Stomach (tissue), 9 donors: ENCODE measurements around the gene STEEP1. TPM values are rescaled to one million over a fixed set of nuclear protein-coding genes. Genes with fewer than 3 reads are reported as not detected.

ENCODE experiments used
- DNase-seq, 2 donors: peaks; one replicate each; pipeline versions ENCODE4 v3.0.0 to v3.0.0-alpha.2; 2013 to 2019
- H3K27ac ChIP-seq, 5 donors: fragments of 200-600 bp in 4 of 5; sonication (generic) in 4 of 5; one replicate each; pipeline ENCODE4 v1.5.1; 2013 to 2019; ENCODE audit warnings: mild to moderate bottlenecking in 1 of 5, moderate library complexity in 1 of 5
- H3K27me3 ChIP-seq, 3 donors: fragments of 200-600 bp; sonication (generic); one replicate each; pipeline ENCODE4 v1.5.1; 2017 to 2019; ENCODE audit warnings: mixed run types in 1 of 3
- H3K36me3 ChIP-seq, 4 donors: fragments of 200-600 bp; sonication (generic); 1 replicate in 3 of 4; 2 replicates in 1 of 4; pipeline ENCODE4 v1.5.1; 2016 to 2019
- H3K4me1 ChIP-seq, 4 donors: fragments of 200-600 bp; sonication (generic); one replicate each; pipeline ENCODE4 v1.5.1; 2016 to 2019
- H3K4me3 ChIP-seq, 4 donors: fragments of 200-600 bp; sonication (generic) in 3 of 4; one replicate each; pipeline ENCODE4 v1.5.1; 2016 to 2019; ENCODE audit warnings: mild to moderate bottlenecking in 1 of 4
- H3K9me3 ChIP-seq, 4 donors: fragments of 200-600 bp; sonication (generic); one replicate each; pipeline ENCODE4 v1.5.1; 2016 to 2019
- CTCF ChIP-seq, 7 experiments: fragments of 450-650 bp in 4 of 7; fragments of 200-600 bp in 3 of 7; sonication (generic) in 3 of 7; IDR thresholded peaks; one replicate each; pipeline ENCODE4 v1.5.1; 2016 to 2019; ENCODE audit warnings: antibody characterized with exemption in 7 of 7, control low read depth in 2 of 7, mild to moderate bottlenecking in 1 of 7
- EP300 ChIP-seq: sonication (generic); formaldehyde crosslinking; IDR thresholded peaks from one replicate; pipeline ENCODE4 v1.6.1; 2017; ENCODE audit warnings: antibody characterized with exemption
- POLR2A ChIP-seq, 4 donors: fragments of 450-650 bp; IDR thresholded peaks; one replicate each; pipeline ENCODE4 v1.6.1; 2016; ENCODE audit warnings: antibody characterized with exemption in 4 of 4, control low read depth in 2 of 4, mild to moderate bottlenecking in 1 of 4, moderate library complexity in 1 of 4
- POLR2AphosphoS5 ChIP-seq, 3 donors: sonication (generic); formaldehyde crosslinking; IDR thresholded peaks; one replicate each; pipeline ENCODE4 v1.6.1; 2016; ENCODE audit warnings: antibody characterized with exemption in 3 of 3
- WGBS, 5 donors: extraction: QIAGEN DNeasy Blood & Tissue Kit in 3 of 5; methylation state at CpG; one replicate each; pipeline versions ENCODE4 v1.1.5 to v1.1.7; 2013 to 2018; 5-methylcytosine and 5-hydroxymethylcytosine counted together
- intact Hi-C: fragments of 100-400 bp; cut with DNase I; formaldehyde crosslinking; loops from one replicate; pipeline ENCODE4 v1.15.1; 2023; ENCODE audit warnings: low total_unique reads
- polyA plus RNA-seq, 3 donors: library from polyadenylated mRNA; stranded (reverse); fragments of 200-250 nt; gene quantifications; one replicate each; pipeline ENCODE4 v1.2.3, GENCODE V29; 2013
- total RNA-seq, 5 donors: library from RNA; depleted of rRNA; stranded (reverse); fragments of >200 nt; gene quantifications; one replicate each; pipeline versions ENCODE4 v1.1.0 to v1.2.3, GENCODE V29; 2014 to 2016
- donor health status: healthy with polysubstance abuse.
- donor health status: Bipolar disorder and iron deficiency.
- donor health status: healthy.

The STEEP1 gene
- total and polyA plus RNA-seq, 8 donors, result 9.8 to 60.8 (median 14.9) TPM

DNA sequence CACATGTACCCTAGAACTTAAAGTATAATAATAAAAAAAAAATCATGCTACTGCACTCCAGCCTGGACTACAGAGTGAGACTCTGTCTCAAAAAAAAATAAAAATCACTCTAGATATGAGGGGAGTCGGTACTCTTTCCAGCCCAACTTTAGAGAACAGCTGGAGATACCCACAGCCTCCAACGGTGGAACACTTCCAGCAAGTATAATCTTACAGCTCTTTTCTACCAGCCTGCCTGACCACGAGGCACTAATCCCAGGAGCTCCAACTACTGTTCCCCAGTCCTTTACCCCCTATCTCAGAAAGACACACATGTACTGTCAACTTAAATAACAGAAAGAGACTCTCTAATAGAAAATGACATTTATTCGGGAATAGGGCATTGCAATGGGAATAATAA is 46.8 kb downstream of the STEEP1 start:
- Histone ChIP-seq H3K27me3 (no peaks in the 10 kb centered on the region), H3K27ac (no peak overlapping the region), H3K4me3 (no peak overlapping the region), H3K36me3 (no peaks in the 10 kb centered on the region), H3K9me3 (no peaks in the 10 kb centered on the region), H3K4me1 (no peaks in the 10 kb centered on the region)
- TF ChIP-seq POLR2AphosphoS5 (IDR thresholded peaks at IDR 0.05) (no peak), POLR2A (IDR thresholded peaks at IDR 0.05) (no peak), CTCF (IDR thresholded peaks at IDR 0.05) (no peak), EP300 (no peak)
- no peak for DNase-seq
- 47 to 67% (median 65%) methylated on average over 4 of the region's 4 CpGs for WGBS, 5 donors
- intact Hi-C loops, result no loop called here

GRCh38 chrX:119516157-119516702 is 49.0 kb downstream of the STEEP1 start:
- Histone ChIP-seq H3K4me1 (no peaks in the 10 kb centered on the region), H3K27me3 (no peaks in the 10 kb centered on the region), H3K9me3 (no peaks in the 10 kb centered on the region), H3K27ac (no peak overlapping the region), H3K36me3 (no peaks in the 10 kb centered on the region), H3K4me3 (no peak overlapping the region)
- DNase-seq, result peak in 1 of 2 donors; percentile 80
- peak in 5 of 7 experiments; percentile 58 to 81 (median 67) for TF ChIP-seq CTCF (IDR thresholded peaks at IDR 0.05)
- TF ChIP-seq POLR2AphosphoS5 (IDR thresholded peaks at IDR 0.05), result peak in 1 of 3 donors; percentile 29
- no peak for TF ChIP-seq EP300
- no peak for TF ChIP-seq POLR2A (IDR thresholded peaks at IDR 0.05)
- intact Hi-C loops, result no loop called here
- WGBS, 5 donors, result 33 to 39% (median 38%) methylated on average over 5 of the region's 5 CpGs

DNA sequence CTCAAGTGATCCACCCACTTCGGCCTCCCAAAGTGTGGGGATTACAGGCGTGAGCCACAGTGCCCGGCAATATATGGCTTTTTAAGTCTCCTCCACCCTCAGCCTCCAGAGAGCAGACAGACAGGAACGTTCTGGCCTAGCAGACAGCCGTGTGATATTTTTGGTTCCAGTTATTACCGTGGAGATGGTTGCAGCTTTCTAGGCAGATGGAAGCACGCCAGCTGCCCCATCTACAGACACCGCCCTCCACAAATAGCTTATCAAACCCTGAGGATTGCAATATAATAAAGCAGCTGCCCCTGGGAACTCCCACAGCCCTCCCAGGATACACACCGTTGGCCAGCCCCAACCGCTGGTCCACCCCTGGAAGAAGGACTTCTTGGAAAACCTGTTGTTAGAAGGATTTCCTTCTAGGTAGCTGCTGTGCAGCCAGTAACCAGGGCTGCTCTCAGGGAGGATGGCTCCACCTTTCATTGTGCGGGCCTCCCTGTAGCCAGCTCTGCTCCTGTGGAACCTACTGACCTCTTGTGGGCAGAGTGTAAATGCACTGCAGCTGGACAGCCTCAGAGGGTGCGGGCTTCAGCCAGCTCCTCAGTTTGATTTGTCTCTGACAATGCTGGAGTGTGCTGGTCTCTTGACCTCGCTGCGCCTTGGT is 52.9 kb downstream of the STEEP1 start:
- Histone ChIP-seq H3K9me3 (no peaks in the 10 kb centered on the region), H3K36me3 (no peaks in the 10 kb centered on the region), H3K4me1 (no peaks in the 10 kb centered on the region), H3K27me3 (no peaks in the 10 kb centered on the region), H3K27ac (peak overlapping the region in 1 of 5 donors; percentile 13), H3K4me3 (no peak overlapping the region)
- WGBS, 5 donors, result 33 to 47% (median 43%) methylated on average over 12 to 14 of the region's 14 CpGs
- peak in 5 of 7 experiments; percentile 12 to 68 (median 47) for TF ChIP-seq CTCF (IDR thresholded peaks at IDR 0.05)
- no peak for TF ChIP-seq POLR2A (IDR thresholded peaks at IDR 0.05)
- TF ChIP-seq EP300, result no peak
- peak in 1 of 3 donors; percentile 42 for TF ChIP-seq POLR2AphosphoS5 (IDR thresholded peaks at IDR 0.05)
- intact Hi-C loops, result no loop called here
- DNase-seq, result peak; percentile 71 to 88

GRCh38 chrX:119507206-119507605 is 58.0 kb downstream of the STEEP1 start:
- H3K27me3 ChIP-seq, result no peaks in the 10 kb centered on the region
- no peak for TF ChIP-seq CTCF (IDR thresholded peaks at IDR 0.05)
- TF ChIP-seq POLR2AphosphoS5 (IDR thresholded peaks at IDR 0.05), result no peak
- TF ChIP-seq POLR2A (IDR thresholded peaks at IDR 0.05), result no peak
- no peak for TF ChIP-seq EP300
- peaks cover 0 to 12% (median 4%) of the 10 kb centered on the region in 4 donors for H3K4me1 ChIP-seq
- intact Hi-C loops, result no loop called here
- 78 to 82% (median 81%) methylated on average over 6 of the region's 6 CpGs; no CpG with 5 or more reads in 1 of the 5 donors for WGBS, 5 donors
- DNase-seq, result no peak
- no peak overlapping the region for H3K4me3 ChIP-seq
- no peaks in the 10 kb centered on the region for H3K36me3 ChIP-seq
- no peaks in the 10 kb centered on the region for H3K9me3 ChIP-seq
- H3K27ac ChIP-seq, result no peak overlapping the region
